HS-5 (cell line): Measurements from ENCODE around the gene SUGP1.

Experiments
- DNase-seq: peaks from one replicate; pipeline ENCODE4 v3.0.0-alpha.2; 2012; ENCODE audit warnings: low read depth

The SUGP1 gene

DNA sequence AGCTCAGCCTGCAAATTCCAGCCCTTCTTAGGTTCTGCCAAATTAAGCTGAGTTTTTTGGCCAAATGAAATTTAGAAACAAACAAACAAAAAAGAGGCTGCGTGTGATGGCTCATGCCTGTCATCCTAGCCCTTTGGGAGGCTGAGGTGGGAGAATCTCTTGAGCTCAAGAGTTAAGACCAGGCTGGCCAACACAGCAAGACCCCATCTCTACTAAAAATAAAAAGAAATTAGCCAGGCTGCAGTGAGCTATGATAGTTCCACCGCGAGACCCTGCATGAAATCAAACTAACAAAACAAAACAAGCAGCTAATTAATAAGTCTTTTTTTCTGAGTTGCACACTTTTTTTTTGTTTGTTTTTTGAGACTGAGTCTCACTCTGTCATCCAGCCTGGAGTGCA is 90.6 kb downstream of the SUGP1 start:
- no peak for DNase-seq

GRCh38 chr19:19227217-19227616 is 93.1 kb downstream of the SUGP1 start:
- no peak for DNase-seq

- DNase-seq: no peak
Measured at GRCh38 chr19:19226663-19227062, 93.6 kb downstream of the SUGP1 start.

GRCh38 chr19:19226204-19226603 is 94.1 kb downstream of the SUGP1 start:
- no peak for DNase-seq
